Ammon's horn (tissue), 1 donor: Measurements from ENCODE around the gene FRMD4A.
A peak's percentile ranks its signal among the peaks of the same experiment; 100 is the strongest.
"Not testable (repeated sequence)": the region's sequence is repeated elsewhere in the genome, so short reads cannot be mapped to it uniquely, and the experiment has no call there.

Source experiments
- DNase-seq: peaks from one replicate; pipeline ENCODE4 v3.0.0-alpha.2; 2016; ENCODE audit warnings: low spot score

The FRMD4A gene

GRCh38 chr10:14146501-14146900 is 184.2 kb downstream of the FRMD4A start:
- DNase-seq = no peak

DNA sequence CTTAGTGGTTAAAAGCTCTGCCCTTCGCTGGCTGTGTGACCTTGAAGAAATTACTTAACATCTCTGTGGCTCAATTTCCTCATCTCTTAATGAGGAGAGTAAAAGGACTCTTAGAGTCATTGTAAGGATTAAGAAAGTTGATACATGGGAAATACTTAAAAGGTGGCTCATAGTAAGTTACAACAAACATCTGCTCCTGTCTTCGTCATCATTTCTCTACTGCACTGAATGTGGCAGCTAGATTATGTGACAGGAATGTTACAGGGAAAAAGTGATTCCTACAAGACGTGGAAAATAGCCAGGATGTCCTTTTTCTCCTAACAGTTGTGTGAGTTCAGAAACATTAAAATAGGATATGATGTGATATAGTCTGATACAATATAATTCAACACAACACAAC is 184.7 kb downstream of the FRMD4A start:
- DNase-seq = no peak

GRCh38 chr10:14144451-14144850 is 186.3 kb downstream of the FRMD4A start:
- DNase-seq = no peak

DNA sequence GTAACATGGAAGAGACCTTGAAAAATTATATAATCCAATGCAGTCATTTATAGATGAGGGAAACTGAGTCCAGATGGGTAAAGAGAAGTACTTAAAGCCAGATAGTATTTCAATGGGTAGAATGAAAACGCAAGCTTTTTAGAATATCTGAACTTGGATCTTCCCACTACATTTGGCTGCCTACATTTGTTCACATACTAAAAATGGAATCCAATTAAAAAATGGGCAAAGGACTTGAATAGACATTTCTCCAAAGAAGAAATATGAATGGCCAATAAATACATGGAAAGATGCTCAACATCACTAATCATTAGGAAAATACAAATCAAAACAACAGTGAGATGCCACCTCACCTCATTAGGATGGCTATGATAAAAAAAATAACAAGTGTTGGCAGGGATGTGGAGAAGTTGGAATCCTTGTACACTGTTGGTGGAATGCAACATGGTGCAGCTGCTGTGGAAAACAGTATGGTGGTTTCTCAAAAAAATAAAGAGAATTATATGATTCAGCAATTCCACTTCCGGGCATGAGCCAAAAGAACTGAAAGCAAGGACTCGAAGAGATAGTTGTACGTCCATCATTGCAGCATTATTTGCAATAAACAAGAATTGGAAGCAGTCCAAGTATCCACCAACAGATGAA is 188.0 kb downstream of the FRMD4A start:
- DNase-seq = no peak

GRCh38 chr10:14141283-14141682 is 189.4 kb downstream of the FRMD4A start:
- DNase-seq = no peak

DNA sequence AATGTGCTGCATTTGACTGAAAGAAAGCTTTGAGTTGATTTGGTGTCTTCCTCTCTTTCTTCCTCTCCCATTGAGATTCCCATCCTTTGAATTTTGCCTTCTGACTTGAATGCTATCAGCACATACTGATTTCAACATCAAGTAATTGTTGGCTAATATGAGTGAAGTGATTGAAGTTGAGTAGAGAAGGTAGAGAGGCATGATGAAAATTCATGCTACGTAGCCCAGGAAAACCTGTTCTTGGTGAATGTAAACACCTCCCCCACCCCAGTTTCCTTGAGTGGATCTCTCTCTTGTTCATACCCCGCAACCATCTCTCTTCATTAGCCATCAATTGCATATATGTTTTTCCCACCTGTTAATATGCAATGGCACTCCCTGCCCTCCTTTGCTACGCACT is 193.3 kb downstream of the FRMD4A start:
- DNase-seq = no peak

- DNase-seq = not testable (repeated sequence)
These were observed 195.5 kb downstream of the FRMD4A start for GRCh38 chr10:14135196-14135595.

DNA sequence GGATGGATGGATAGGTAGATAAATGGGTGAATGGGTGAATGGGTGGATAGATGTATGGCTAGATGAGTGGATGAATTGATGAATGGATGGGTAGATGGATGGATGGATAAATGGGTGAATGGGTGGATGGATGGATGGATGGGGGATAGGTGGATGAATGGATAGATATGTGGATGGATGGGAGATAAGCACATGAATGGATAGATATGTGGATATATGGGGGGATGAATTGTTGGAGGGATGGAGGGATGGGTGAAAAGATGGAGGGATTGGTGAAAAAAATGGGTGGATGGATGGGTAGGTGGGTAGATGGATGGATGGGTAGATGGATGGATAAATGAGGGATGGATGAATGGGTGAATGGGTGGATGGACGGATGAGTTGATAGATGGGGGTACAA is 196.4 kb downstream of the FRMD4A start:
- DNase-seq = no peak

DNA sequence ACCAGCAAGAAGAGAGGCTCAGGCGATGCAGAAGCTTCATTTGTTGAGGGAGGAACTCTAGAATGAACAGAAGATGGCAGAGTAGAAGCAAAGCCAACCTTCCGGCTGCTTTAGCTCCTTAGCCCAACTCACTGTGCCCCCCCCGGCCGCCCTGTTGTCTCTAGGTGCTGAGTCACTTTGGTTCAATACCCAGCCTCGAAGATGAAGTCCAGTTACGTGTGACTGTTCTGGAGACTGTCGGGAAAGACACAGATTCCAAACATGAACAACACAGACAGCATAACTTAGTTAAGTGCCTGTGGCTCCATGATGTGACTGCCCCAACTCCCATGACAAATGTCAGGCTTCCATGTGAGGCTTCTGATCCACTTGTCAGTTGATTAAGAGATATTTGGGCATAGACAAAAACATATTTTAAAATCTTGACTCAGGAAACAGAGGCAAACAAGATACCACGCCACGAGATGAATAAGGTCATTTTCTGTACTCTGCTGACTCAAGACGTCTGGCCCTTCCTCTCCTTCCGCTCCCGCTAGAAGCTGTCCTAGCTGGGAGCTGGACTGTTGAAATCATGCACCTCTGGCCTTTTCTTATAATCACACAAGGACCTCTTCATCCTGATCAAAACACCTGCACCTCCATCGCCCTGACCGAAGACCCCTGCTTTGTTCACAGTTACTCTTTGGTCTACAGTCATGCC is 199.3 kb downstream of the FRMD4A start:
- no peak for DNase-seq

DNA sequence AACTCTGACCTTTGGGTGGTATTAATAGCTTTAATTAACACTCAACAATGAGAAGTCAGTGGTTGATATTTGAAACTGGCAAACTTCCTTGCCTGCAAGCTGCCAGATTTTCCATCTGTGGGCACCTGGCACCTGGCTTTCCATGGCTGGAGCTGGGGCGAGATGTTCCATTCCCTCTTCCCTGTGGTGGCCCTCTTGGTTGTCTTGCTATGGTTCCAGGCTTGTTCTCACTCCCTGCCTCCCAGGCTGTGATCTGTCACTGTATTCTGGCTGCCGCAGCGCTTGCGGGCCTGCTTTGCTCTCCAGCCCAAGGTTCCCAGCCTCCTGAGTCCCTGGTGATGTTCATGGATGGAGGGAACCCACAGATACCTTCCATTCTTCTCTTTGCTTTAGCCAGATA is 201.0 kb downstream of the FRMD4A start:
- no peak for DNase-seq

GRCh38 chr10:14128519-14128918 is 202.2 kb downstream of the FRMD4A start:
- DNase-seq = no peak

- DNase-seq = no peak
These were observed 203.9 kb downstream of the FRMD4A start for GRCh38 chr10:14126697-14127440.

DNA sequence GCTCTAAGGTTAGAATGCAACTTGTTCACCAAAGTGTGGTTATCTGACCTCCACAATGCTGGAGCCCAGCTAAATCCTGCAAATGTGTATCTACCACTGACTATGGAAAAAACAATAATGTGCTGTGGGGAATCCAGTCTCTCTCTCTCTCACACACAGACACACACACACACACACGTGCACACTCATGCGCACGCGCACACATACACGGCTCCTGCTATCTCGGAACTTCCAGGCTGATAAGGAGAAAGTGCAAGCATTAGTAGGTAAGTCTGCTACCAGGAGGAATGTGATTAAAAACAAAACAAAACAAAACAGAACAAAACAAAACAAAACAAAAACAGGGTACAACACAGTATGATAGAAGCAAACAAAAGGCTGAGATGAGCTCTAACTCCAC is 205.2 kb downstream of the FRMD4A start:
- no peak for DNase-seq

GRCh38 chr10:14124941-14125340 is 205.8 kb downstream of the FRMD4A start:
- peak; percentile 24 for DNase-seq

DNA sequence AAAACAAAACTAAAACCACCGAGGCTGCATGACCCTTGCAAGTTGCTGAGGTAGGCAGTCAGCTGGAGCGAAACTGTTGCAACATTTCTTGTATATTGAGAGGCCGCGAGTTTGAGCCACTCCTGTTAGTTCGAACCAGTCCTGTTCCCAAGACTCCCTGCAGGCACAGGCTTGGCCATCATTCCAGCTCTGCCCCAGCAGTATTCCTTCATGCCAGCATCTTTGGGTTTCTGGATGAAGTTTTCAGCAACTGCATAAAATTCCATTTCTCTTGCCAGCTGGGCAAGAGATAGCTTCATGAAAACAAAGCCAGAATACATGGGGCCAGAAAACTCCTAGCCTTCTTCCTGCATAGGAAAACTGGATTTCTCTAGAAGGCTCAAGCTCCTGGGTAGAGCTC is 207.6 kb downstream of the FRMD4A start:
- DNase-seq = no peak

DNA sequence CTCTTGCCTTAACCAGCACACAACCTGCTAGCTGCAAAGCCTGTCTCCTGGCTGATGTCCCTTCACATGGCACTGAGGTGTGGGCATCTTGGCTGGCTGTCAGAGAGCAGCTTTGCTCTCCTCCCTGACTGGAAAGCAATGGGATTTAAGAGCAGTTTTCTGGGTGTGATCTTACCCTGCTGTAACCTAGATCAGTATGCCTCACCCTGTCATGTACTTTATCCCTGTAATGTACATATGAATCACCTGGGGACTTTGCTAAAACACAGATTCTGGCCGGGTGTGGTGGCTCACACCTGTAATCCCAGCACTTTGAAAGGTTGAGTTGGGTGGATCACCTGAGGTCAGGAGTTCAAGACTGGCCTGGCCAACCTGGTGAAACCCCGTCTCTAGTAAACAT is 209.9 kb downstream of the FRMD4A start:
- no peak for DNase-seq

GRCh38 chr10:14118953-14119352 is 211.8 kb downstream of the FRMD4A start:
- DNase-seq = no peak

DNA sequence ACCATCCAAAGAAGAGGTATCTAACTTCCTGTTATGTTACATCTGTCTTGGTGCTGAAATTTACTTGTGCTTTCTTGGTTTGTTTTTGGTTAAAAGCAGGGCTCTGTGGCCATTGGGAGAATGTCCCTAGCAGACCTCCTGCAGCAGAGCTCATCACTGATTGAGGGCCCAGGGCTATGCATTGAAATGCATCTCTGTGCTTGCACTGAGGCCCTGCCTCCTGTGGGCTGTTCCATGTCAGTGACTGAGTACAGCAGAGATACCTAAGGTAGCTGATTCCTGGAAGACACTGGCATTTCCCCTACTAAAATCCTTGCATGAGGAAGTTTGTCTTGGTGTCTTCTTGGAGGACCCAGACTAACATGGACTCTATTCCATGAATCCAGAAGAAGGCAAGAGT is 213.9 kb downstream of the FRMD4A start:
- no peak for DNase-seq

DNA sequence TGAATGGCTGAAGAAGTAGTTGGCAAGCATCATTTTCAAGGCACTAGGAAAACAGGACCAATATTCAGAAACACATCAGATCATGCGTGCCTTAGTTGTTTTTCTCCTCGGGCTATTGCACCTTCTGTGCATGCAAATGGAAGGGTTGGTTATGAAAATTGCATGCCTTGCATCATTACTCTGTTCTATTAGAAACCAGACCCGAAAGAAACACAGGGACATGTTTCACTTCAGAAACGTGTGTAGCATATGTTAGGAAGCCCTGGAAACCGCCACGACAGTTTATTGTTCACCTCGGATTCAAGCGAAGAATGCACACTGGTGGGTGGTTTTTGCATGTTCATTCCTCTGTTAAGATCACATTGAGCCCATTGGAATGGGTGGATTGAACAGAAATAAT is 214.7 kb downstream of the FRMD4A start:
- DNase-seq = no peak

DNA sequence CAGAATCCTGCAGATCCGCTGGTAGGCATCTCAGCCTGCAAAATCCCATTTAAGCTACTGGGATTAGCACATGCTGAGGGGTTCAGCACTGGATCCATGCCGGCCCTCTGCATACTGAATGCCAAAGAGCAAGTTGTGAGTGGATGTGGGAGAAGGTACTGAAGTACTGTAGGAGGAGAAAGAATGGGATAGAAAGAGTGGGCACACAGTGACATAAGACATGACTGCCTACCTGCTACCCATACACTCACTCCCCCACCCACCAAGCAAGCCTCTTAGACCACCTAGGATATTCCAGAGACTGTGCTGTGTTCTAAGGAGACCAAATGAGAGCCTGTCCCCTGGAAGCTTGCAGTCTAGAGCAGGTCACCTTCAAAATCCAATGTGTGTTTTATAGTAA is 215.9 kb downstream of the FRMD4A start:
- no peak for DNase-seq

- DNase-seq = no peak
These were observed 218.7 kb downstream of the FRMD4A start for GRCh38 chr10:14112056-14112455.

DNA sequence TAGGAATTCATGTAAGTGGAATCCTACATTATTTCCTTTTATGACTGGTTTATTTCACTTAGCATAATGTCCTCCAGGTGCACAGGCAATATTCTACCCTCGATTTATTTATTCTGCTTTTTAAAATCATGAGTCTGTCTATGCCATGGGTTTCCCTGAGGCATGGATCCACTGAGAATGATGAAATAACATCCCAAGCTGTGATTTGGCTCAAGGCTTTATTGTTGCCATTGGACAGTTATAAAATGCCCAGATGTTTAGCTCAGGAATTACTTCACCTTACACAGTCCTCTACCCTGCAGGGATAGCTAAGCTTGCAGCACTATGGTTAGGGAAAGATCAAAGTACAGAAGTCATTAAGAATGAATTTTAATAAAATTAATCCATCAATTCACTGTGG is 219.5 kb downstream of the FRMD4A start:
- DNase-seq = no peak

DNA sequence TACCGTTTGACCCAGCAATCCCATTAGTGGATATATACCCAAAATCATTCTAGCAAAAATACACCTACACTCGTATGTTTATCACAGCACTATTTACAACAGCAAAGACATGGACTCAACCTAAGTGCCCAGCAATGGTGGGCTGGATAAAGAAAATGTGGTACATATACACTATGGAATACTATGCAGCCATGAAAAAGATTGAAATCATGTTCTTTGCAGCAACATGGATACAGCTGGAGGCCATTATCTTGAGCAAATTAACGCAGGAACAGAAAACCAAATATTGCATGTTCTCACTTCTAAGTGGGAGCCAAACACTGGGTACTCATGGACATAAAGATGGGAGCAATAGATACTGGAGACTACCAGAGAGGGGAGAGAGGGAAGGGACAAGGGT is 223.9 kb downstream of the FRMD4A start:
- DNase-seq = no peak
